ENCODE results near the gene COL25A1.

DNA sequence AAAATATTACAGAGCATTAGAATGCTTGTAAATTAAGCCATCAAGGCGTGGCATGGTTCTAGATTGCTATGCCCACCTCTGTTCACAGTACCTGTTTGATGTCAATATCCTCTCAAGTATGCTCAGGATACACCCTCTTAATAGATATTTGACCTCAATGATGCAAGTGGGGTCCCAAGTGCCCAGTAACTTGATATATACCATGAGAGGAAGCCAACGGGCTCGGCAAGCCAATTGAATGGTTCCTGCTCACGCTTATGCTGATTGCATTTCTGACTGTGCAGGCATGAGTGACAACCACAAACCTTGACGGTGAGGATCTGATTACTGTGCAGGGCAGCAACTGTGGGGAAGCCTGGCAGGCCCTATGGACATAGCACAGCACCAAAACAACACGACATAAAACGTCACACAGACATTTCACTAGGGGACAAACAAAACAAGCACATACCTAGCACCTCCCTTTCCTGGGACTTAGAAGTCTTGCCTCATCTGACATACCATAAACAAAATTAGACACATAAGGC, 360.5 kb downstream of the COL25A1 start:
- TF ChIP-seq, protein P1, sequence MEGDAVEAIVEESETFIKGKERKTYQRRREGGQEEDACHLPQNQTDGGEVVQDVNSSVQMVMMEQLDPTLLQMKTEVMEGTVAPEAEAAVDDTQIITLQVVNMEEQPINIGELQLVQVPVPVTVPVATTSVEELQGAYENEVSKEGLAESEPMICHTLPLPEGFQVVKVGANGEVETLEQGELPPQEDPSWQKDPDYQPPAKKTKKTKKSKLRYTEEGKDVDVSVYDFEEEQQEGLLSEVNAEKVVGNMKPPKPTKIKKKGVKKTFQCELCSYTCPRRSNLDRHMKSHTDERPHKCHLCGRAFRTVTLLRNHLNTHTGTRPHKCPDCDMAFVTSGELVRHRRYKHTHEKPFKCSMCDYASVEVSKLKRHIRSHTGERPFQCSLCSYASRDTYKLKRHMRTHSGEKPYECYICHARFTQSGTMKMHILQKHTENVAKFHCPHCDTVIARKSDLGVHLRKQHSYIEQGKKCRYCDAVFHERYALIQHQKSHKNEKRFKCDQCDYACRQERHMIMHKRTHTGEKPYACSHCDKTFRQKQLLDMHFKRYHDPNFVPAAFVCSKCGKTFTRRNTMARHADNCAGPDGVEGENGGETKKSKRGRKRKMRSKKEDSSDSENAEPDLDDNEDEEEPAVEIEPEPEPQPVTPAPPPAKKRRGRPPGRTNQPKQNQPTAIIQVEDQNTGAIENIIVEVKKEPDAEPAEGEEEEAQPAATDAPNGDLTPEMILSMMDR (IDR thresholded peaks at IDR 0.05) = no peak
- no peak for TF ChIP-seq POLR2A (IDR thresholded peaks at IDR 0.05)
